IMR-90 (cell line): ENCODE measurements around the gene PLEKHH1. TPM values are rescaled to one million over a fixed set of nuclear protein-coding genes. Genes with fewer than 3 reads are reported as not detected.
A peak's percentile ranks its signal among the peaks of the same experiment; 100 is the strongest.

Experiments
- ATAC-seq: fragments of 200-7000 bp; cut with Tn5 transposase; 2 replicates; pipeline ENCODE4 v1.9.1; 2020; ENCODE audit warnings: low read depth, mild to moderate bottlenecking, moderate library complexity
- BruUV-seq: library from RNA; stranded (reverse); fragments of 400-500 nt; replicated peaks from 2 replicates; lab custom pipeline; 2021; lab: Mats Ljungman, UMichigan
- CTCF ChIA-PET: fragments of 300-600 bp; formaldehyde crosslinking; extraction: SDS; loops from one replicate; lab custom pipeline; 2021; ENCODE audit warnings: antibody characterized with exemption; lab: Yijun Ruan, JAX
- POLR2A ChIA-PET: fragments of 300-600 bp; sonication (Branson Sonifier 250); formaldehyde crosslinking; loops from one replicate; lab custom pipeline; 2022; ENCODE audit warnings: antibody characterized with exemption; ENCODE audit not compliant: unreplicated experiment; lab: Charles Lee
- DNase-seq: peaks from one replicate; pipeline ENCODE4 v3.0.0; 2013
- H2AFZ ChIP-seq: replicated peaks from 2 replicates; pipeline ENCODE3; 2013; ENCODE audit warnings: low read length, mild to moderate bottlenecking; ENCODE audit not compliant: poor library complexity
- H2AK5ac ChIP-seq: 2 replicates; pipeline ENCODE4 v1.6.1; 2013; ENCODE audit warnings: low read depth, low read length, inconsistent platforms
- H2AK9ac ChIP-seq: replicated peaks from 2 replicates; pipeline ENCODE3; 2013; ENCODE audit warnings: mild to moderate bottlenecking, low read depth, low read length, moderate library complexity; ENCODE audit not compliant: poor library complexity
- H2BK120ac ChIP-seq: 2 replicates; pipeline ENCODE4 v1.6.1; 2013; ENCODE audit warnings: low read depth, low read length, inconsistent platforms
- H2BK15ac ChIP-seq: 3 replicates; pipeline ENCODE4 v1.6.1; 2013; ENCODE audit warnings: low read depth, low read length, inconsistent platforms
- H2BK20ac ChIP-seq: 2 replicates; pipeline ENCODE4 v1.6.1; 2013; ENCODE audit warnings: low read depth, mild to moderate bottlenecking, inconsistent platforms, low read length, moderate library complexity
- H2BK5ac ChIP-seq: 2 replicates; pipeline ENCODE4 v1.6.1; 2013; ENCODE audit warnings: mild to moderate bottlenecking, low read depth, low read length, inconsistent platforms; ENCODE audit not compliant: poor library complexity, severe bottlenecking
- H3K14ac ChIP-seq: replicated peaks from 2 replicates; pipeline ENCODE4 v1.6.1; 2013; ENCODE audit warnings: low read depth, low read length, inconsistent platforms
- H3K18ac ChIP-seq: 2 replicates; pipeline ENCODE4 v1.6.1; 2013; ENCODE audit warnings: low read depth, low read length, control low read depth
- H3K23ac ChIP-seq: 2 replicates; pipeline ENCODE4 v1.6.1; 2013; ENCODE audit warnings: low read depth, low read length, inconsistent platforms
- H3K27ac ChIP-seq: 2 replicates; pipeline ENCODE4 v1.5.1; 2013; ENCODE audit warnings: mild to moderate bottlenecking, control low read depth, low read length; ENCODE audit not compliant: insufficient read depth
- H3K27me3 ChIP-seq: 2 replicates; pipeline ENCODE4 v1.6.1; 2013; ENCODE audit warnings: low read length; ENCODE audit not compliant: control insufficient read depth, insufficient read depth
- H3K36me3 ChIP-seq: 2 replicates; pipeline ENCODE4 v1.6.1; 2013; ENCODE audit warnings: low read length, mixed read lengths; ENCODE audit not compliant: control insufficient read depth, insufficient read depth
- H3K4ac ChIP-seq: 2 replicates; pipeline ENCODE4 v1.6.1; 2013; ENCODE audit warnings: low read depth, low read length, inconsistent platforms
- H3K4me1 ChIP-seq: 2 replicates; pipeline ENCODE4 v1.6.1; 2013; ENCODE audit warnings: low read length, mixed read lengths; ENCODE audit not compliant: control insufficient read depth, insufficient read depth
- H3K4me2 ChIP-seq: 2 replicates; pipeline ENCODE4 v1.6.1; 2013; ENCODE audit warnings: low read depth, mild to moderate bottlenecking, control low read depth, low read length, moderate library complexity
- H3K4me3 ChIP-seq: 2 replicates; pipeline ENCODE4 v1.5.1; 2013; ENCODE audit warnings: low read depth, mild to moderate bottlenecking, control low read depth, low read length, moderate library complexity; ENCODE audit not compliant: insufficient read depth
- H3K56ac ChIP-seq: 2 replicates; pipeline ENCODE4 v1.6.1; 2013; ENCODE audit warnings: low read length, inconsistent platforms; ENCODE audit not compliant: insufficient read depth; ENCODE audit errors: extremely low read depth
- H3K79me1 ChIP-seq, 2 experiments: 2 replicates each; pipeline ENCODE4 v1.6.1; 2013; ENCODE audit warnings: low read length in 2 of 2, inconsistent platforms in 1 of 2, low read depth in 1 of 2
- H3K9ac ChIP-seq: 2 replicates; pipeline ENCODE4 v1.6.1; 2013; ENCODE audit warnings: low read depth, low read length, control low read depth
- H3K9me1 ChIP-seq: 2 replicates; pipeline ENCODE4 v1.6.1; 2013; ENCODE audit warnings: low read length, inconsistent platforms; ENCODE audit not compliant: insufficient read depth
- H3K9me3 ChIP-seq: 2 replicates; pipeline ENCODE4 v1.6.1; 2013; ENCODE audit warnings: low read length; ENCODE audit not compliant: control insufficient read depth, insufficient read depth
- H4K20me1 ChIP-seq: 2 replicates; pipeline ENCODE4 v1.6.1; 2013; ENCODE audit warnings: low read length, inconsistent platforms; ENCODE audit not compliant: insufficient read depth
- H4K5ac ChIP-seq: 2 replicates; pipeline ENCODE4 v1.6.1; 2013; ENCODE audit warnings: mild to moderate bottlenecking, low read depth, low read length, control low read depth
- H4K8ac ChIP-seq, 2 experiments: 2 replicates each; pipeline ENCODE4 v1.6.1; 2013; ENCODE audit warnings: low read depth in 2 of 2, low read length in 2 of 2, control low read depth in 1 of 2, inconsistent platforms in 1 of 2
- H4K91ac ChIP-seq: 2 replicates; pipeline ENCODE4 v1.6.1; 2013; ENCODE audit warnings: low read depth, low read length, inconsistent platforms; ENCODE audit not compliant: insufficient read depth
- BHLHE40 ChIP-seq: fragments of 150-350 bp; IDR thresholded peaks from 2 replicates; pipeline ENCODE4 v1.6.1; 2016; ENCODE audit warnings: mild to moderate bottlenecking, low read depth, low read length
- CHD1 ChIP-seq: IDR thresholded peaks from 2 replicates; pipeline ENCODE4 v1.6.1; 2012; ENCODE audit warnings: low read depth, low read length, improper control_type of control experiment
- MAFK ChIP-seq: IDR thresholded peaks from 2 replicates; pipeline ENCODE4 v1.6.1; 2012; ENCODE audit warnings: low read depth, low read length, improper control_type of control experiment
- MAZ ChIP-seq: IDR thresholded peaks from 2 replicates; pipeline ENCODE4 v1.6.1; 2012; ENCODE audit warnings: low read depth, mild to moderate bottlenecking, low read length, improper control_type of control experiment, moderate library complexity, borderline replicate concordance
- POLR2A ChIP-seq: IDR thresholded peaks from 2 replicates; pipeline ENCODE4 v1.6.1; 2012; ENCODE audit warnings: mild to moderate bottlenecking, low read depth, low read length
- RCOR1 ChIP-seq: IDR thresholded peaks from 2 replicates; pipeline ENCODE4 v1.6.1; 2012; ENCODE audit warnings: mild to moderate bottlenecking, low read length, improper control_type of control experiment; ENCODE audit not compliant: insufficient replicate concordance
- RFX5 ChIP-seq: IDR thresholded peaks from 2 replicates; pipeline ENCODE4 v1.8.0; 2012; ENCODE audit warnings: low read depth, mild to moderate bottlenecking, low read length, moderate library complexity
- SMC3 ChIP-seq: fragments of 150-350 bp; IDR thresholded peaks from 2 replicates; pipeline ENCODE4 v1.6.1; 2016; ENCODE audit warnings: low read depth, mild to moderate bottlenecking, antibody characterized with exemption, low read length, moderate library complexity
- WGBS, 2 experiments: methylation state at CpG; one replicate each; pipeline versions ENCODE4 v1.1.5 to v1.1.7; 2013; ENCODE audit warnings: missing lambda C conversion rate in 2 of 2; ENCODE audit not compliant: insufficient read length in 1 of 2; ENCODE audit errors: extremely low coverage in 2 of 2; 5-methylcytosine and 5-hydroxymethylcytosine counted together
- dilution Hi-C: fragments of 300-500 bp; cut with HindIII; formaldehyde crosslinking; loops from one replicate; pipeline ENCODE4 v1.14.3; 2018; ENCODE audit warnings: low sequenced_read_pairs; ENCODE audit not compliant: unreplicated experiment
- in situ Hi-C: fragments of 300-500 bp; cut with MboI; formaldehyde crosslinking; loops from 3 replicates; pipeline ENCODE4 v1.14.3; 2019; ENCODE audit warnings: low sequenced_read_pairs, inconsistent platforms, mixed read lengths
- intact Hi-C: fragments of 100-400 bp; cut with micrococcal nuclease; formaldehyde crosslinking; loops from 2 replicates; pipeline ENCODE4 v1.10.0; 2022
- polyA plus RNA-seq, 3 experiments: library from polyadenylated mRNA; depleted of rRNA; stranded (reverse); fragments of >200 nt; gene quantifications; 2 replicates each; pipeline ENCODE4 v1.2.3, GENCODE V29; 2012; ENCODE audit warnings: low replicate concordance in 1 of 3
- total RNA-seq: library from RNA; depleted of rRNA; stranded (reverse); fragments of >200 nt; gene quantifications from 2 replicates; pipeline ENCODE4 v1.2.3, GENCODE V29; 2012

Gene PLEKHH1
- total and polyA plus RNA-seq, 2 of the 4 experiments (the other 2 are of a cell fraction): under 0.01 to 0.34 TPM

DNA sequence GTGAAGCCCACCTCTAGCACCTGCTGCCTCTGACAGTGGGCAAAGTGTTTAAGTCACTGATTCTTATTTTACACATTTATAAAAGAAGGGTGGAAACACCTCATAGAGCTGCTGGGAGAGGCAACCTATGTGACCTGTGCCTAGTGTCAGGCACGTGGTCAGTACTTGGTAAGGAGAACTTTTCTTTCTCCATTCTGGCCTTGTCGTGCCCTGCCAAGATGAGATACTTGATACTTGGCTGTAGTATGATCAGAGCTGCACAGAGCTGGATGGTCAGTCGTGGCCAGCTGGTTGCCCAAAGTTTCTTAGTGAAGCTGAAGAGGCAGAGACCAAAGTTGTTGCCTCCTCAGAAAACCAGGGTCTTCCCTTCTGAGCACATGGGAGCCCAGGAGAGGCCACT lies 24.6 kb downstream of the PLEKHH1 start:
- H2AK5ac ChIP-seq: peak overlapping the region; percentile 35; the same call in 1 of the 2 replicates
- H3K27me3 ChIP-seq: peaks cover 7% of the 10 kb centered on the region; the same call in 1 of the 2 replicates
- no peaks in the 10 kb centered on the region for H3K79me1 ChIP-seq
- H3K27ac ChIP-seq: no peak overlapping the region
- ChIA-PET CTCF (interaction anchor here (1.0 to 2.3 kb wide), 3 partner anchors 16 to 31 kb away, joined by 3 to 6 read pairs (median 5); partner anchors contain the start of gene PLEKHH1), POLR2A (no interaction called here)
- ATAC-seq (no peak), DNase-seq (no peak)
- 40% methylated on average over 1 of the region's 3 CpGs; no CpG with 5 or more reads in 1 of the 2 experiments for WGBS, 2 experiments
- no peaks in the 10 kb centered on the region for H3K36me3 ChIP-seq
- no peak for TF ChIP-seq CHD1
- no peak for TF ChIP-seq MAZ
- TF ChIP-seq RCOR1: no peak
- no peak for TF ChIP-seq POLR2A
- no peak for TF ChIP-seq SMC3
- no peak for TF ChIP-seq RFX5
- no peak for TF ChIP-seq MAFK
- TF ChIP-seq BHLHE40: no peak
- no peak overlapping the region for H3K4me2 ChIP-seq
- H4K20me1 ChIP-seq: no peaks in the 10 kb centered on the region
- no peak overlapping the region for H2AFZ ChIP-seq
- peak overlapping the region in 1 of 2 experiments; percentile 67; a peak in 1 of 4 replicates for H4K8ac ChIP-seq
- H3K4me3 ChIP-seq: no peak overlapping the region
- no peak overlapping the region for H2BK15ac ChIP-seq
- no peaks in the 10 kb centered on the region for H3K9me3 ChIP-seq
- peak overlapping the region; percentile 33; the same call in 1 of the 2 replicates for H2BK20ac ChIP-seq
- dilution Hi-C loops: no loop called here
- H2AK9ac ChIP-seq: no peak overlapping the region
- no TSS peak for BruUV-seq
- no peak overlapping the region for H2BK5ac ChIP-seq
- in situ Hi-C loops: loop anchor here (10.0 kb wide), 1 partner anchor 113 kb away; no protein-coding TSS in a partner anchor
- no peak overlapping the region for H3K9ac ChIP-seq
- no peak overlapping the region for H3K18ac ChIP-seq
- 0 out of 2 replicates have a peak overlapping the region, but pooled peaks have one; percentile 34 for H3K14ac ChIP-seq
- no peaks in the 10 kb centered on the region for H3K9me1 ChIP-seq
- H3K56ac ChIP-seq: no peak overlapping the region
- no peak overlapping the region for H3K4ac ChIP-seq
- H3K4me1 ChIP-seq: no peaks in the 10 kb centered on the region
- H4K91ac ChIP-seq: no peak overlapping the region; the same call in 1 of the 2 replicates
- intact Hi-C loops: no loop called here
- no peak overlapping the region for H4K5ac ChIP-seq
- H3K23ac ChIP-seq: no peak overlapping the region
- H2BK120ac ChIP-seq: peak overlapping the region; percentile 36; the same call in 1 of the 2 replicates
